GM19455 (cell line): ENCODE data around the gene ANGEL1.

Source experiments
- ATAC-seq: cut with Tn5 transposase; IDR thresholded peaks from one replicate; pipeline ENCODE4 v1.9.1; 2021; ENCODE audit not compliant: unreplicated experiment

Gene ANGEL1, protein sequence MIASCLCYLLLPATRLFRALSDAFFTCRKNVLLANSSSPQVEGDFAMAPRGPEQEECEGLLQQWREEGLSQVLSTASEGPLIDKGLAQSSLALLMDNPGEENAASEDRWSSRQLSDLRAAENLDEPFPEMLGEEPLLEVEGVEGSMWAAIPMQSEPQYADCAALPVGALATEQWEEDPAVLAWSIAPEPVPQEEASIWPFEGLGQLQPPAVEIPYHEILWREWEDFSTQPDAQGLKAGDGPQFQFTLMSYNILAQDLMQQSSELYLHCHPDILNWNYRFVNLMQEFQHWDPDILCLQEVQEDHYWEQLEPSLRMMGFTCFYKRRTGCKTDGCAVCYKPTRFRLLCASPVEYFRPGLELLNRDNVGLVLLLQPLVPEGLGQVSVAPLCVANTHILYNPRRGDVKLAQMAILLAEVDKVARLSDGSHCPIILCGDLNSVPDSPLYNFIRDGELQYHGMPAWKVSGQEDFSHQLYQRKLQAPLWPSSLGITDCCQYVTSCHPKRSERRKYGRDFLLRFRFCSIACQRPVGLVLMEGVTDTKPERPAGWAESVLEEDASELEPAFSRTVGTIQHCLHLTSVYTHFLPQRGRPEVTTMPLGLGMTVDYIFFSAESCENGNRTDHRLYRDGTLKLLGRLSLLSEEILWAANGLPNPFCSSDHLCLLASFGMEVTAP

DNA sequence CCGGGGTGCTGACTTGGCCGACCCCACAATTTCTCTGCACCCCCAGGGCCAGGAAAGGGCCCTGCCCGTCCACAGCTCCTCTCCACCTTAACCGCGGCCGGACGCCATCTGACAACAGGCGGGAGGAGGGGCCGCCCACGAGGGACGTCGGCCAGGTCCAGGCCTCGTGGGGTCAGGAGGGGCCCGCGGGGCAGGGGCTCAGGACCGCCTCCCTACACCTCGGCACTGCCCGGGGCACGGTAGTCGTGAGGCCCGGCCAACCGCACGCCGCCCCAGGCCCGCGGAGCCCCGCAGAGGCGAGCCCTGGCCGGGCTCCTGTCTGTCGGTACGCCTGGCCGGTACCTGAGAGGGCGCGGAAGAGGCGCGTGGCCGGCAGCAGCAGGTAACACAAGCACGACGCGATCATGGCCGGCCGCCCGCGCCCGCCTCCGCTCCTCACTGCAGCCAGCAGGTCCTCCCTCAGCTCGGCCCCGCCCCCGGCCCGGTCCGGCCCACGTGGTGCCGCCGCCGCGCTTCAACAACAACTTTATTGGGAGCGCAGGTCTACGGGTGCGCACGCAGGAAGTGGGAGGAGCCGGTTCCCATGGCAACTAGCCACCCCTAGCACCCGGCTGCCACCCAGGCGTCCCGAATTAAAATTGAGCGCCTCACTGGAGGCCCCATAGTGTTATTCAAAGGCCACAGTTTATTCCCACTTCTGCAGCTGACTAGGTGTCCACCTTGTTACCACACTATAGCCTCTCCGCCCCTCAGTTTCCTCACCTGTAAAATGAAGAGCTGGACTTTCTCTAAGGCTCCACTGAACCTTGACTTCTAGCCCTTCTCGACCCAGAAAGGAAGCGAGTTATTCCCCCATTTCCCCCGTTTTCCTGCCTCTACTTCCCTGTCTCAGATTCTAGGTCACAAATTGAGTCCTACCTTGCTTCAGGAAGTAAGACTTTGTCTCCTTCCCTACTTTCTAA is at the start of gene ANGEL1:
Gene ANGEL1, minus strand, starts transcription at position 461 of the 962 bp plus-strand sequence. Its CDS starts 55 bp downstream, at position 406.
- peak; percentile 85 for ATAC-seq

- no peak for ATAC-seq
Measured at GRCh38 chr14:76861574-76862255, 49.0 kb upstream of the ANGEL1 start.

DNA sequence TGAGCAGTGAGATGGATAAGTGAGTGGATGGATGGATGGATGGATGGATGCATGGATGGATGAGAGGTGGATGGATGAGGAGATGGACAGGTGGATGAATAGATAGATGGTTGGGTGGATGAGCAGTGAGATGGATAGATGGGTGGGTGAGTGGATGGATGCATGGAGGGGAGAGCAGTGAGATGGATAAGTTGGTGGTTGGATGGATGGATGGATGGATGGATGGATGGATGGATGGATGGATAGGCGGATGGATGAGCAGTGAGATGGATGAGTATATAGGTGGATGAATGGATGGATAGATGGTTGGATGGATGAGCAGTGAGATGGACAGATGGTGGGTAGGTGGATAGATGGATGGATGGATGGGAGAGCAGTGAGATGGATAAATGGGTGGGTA is 44.1 kb upstream of the ANGEL1 start:
- ATAC-seq = no peak

DNA sequence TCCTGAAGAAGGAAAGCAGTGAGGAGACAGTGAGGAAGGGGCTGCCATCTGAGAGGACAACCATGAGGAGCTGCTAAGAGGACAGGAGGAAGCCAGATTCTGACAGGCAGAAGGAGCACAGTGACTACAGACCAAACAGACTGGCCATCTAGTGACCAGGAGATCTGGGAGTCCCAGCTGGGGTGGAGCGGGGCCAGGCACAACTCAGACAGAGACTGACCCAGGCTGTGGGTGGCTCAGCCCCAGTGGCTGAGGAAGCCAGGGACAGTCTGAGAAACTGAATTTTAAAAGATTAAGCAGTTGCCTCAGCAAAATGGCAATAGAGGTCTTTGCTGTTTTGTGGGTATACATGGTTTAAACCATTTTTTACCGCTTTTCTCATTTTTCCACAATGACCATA is 42.4 kb upstream of the ANGEL1 start:
- no peak for ATAC-seq

GRCh38 chr14:76848879-76849278 is 36.2 kb upstream of the ANGEL1 start:
- no peak for ATAC-seq

DNA sequence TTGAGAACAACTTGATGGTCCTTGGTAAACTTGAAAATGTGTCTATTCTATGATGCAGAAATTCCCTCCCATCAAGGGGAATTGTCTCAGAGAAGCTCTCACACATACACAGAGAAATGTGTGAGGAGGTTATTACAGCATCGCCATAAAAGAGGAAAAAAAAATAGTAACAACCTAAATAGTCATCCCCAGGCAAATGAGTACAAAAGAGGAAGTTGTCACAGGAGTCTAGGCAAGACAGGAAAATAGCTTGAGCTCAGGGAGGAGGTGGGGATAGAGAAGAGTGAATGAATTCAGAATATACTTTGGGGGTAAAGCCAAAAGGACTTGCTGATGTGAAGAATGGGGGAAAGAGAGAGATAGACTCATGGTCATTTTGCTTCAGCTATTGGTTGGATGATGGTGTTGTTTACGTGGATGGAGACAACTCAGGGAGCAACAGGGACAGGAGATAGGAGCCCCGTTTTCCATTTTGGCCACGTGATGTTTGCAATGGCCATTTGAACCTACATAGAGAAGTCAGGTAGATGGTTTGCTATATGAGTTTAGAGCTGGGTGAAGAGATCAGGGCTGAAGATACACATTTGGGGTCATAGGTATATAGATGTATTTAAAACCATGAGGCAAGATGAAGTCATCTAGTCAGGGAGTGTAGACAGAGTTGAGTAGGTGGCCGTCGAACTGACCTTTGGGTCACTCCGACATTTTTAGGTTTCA is 33.8 kb upstream of the ANGEL1 start:
- no peak for ATAC-seq

DNA sequence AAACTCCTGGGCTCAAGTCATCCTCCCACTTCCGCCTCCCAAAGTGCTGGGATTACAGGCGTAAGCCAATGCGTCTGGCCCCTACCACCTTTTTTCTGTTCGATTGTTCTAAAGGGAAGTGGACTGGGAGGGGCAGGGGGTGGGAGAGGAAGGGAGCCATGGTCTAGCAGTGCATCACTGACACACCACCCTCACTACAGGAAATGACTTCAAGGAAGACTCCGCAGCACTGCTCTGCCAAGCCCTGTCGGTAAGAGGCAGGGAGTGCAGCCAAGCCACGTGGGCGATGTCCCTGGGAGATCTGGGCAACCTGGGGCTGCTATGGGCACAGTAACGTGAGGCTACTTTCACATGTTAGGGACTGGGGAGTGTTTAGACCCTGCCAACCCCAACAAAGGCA is 31.5 kb upstream of the ANGEL1 start:
- no peak for ATAC-seq

- ATAC-seq = no peak
Measured at GRCh38 chr14:76842414-76842813, 29.7 kb upstream of the ANGEL1 start.

GRCh38 chr14:76837524-76837923 is 24.8 kb upstream of the ANGEL1 start:
- no peak for ATAC-seq

DNA sequence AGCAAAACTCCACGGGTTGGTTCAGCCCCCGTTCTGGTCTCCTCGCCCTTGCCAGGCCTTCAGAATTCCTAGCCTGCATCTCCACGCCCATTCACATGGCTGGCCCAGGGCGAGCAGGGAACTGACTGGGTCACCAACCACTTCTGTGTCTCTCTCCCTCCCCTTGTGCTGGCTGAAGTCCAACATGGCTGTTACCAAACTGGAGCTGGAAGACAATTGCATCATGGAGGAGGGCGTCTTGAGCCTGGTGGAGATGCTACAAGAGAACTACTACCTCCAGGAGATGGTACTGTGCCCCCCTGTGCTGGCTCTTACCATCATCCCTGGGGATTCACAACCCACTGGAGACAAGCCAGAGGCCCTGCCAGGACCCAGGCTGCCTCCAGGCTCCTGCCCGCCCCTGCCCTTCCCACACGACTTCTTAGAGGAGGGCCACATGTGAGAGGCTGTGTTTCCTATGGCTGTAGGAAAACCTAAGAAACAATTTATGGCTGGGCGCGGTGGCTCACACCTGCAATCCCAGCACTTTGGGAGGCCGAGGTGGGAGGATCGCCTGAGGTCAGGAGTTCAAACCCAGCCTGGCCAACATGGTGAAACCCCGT is 23.4 kb upstream of the ANGEL1 start:
- ATAC-seq = no peak

- ATAC-seq = no peak
Measured at GRCh38 chr14:76834241-76834661, 21.6 kb upstream of the ANGEL1 start.

DNA sequence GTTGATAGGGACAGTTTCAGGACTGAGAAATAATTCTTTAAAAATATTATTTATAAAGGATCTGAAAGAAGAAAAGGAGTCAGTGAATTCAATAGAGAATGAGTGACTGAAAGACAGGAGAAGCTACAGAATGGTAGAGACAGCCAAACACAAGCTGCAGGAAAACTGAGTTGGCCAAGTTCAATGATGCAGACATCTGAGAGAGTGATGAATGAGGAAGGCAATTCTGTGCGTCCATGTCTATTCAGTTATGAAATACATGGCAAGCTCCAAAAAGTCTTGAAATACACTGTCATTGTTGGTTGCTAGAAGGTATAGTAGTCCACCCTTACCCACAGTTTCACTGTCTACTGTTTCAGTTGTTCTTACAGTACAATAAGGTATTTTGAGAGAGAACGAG is 20.3 kb upstream of the ANGEL1 start:
- no peak for ATAC-seq

GRCh38 chr14:76832503-76832988 is 19.9 kb upstream of the ANGEL1 start:
- no peak for ATAC-seq

- ATAC-seq = no peak
Measured at GRCh38 chr14:76830556-76830955, 17.9 kb upstream of the ANGEL1 start.

DNA sequence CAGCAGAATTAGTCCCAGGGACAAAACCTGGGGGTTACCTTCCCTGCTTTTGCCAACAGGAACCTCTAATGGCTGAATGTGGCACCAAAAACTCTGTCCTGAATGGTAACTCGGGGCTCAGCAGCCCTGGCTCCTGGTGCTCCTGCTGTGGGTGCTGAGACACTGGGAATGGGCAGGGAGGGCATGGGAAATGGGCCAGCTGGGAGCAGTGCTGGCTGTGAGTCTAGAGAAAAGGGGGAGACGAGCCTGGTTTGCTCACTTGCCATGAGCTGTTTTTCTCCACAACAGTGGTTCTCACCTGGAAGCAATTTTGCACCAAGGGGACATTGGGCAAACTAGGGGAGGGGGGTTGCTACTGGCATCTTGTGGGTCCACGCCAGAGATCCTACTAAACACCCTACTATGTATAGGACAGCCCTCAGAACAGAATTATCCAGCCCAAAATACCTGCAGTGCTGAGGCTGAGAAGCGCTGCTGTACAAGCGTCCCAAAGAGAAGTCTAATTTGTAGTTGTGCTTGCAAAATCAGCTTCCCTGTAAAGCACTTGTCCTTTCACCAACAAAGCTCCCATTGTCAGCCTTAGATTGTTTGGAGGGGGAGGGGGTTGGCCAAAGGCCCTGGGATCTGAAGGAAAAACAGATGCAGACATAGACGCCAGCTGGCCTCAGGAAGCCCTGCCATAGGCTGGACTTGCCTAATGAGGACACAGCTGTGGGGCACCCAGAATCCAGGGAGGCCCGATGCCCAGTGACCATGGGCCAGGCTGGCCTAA is 17.2 kb upstream of the ANGEL1 start:
- no peak for ATAC-seq

- ATAC-seq = no peak
Measured at GRCh38 chr14:76829013-76829365, 16.3 kb upstream of the ANGEL1 start.

DNA sequence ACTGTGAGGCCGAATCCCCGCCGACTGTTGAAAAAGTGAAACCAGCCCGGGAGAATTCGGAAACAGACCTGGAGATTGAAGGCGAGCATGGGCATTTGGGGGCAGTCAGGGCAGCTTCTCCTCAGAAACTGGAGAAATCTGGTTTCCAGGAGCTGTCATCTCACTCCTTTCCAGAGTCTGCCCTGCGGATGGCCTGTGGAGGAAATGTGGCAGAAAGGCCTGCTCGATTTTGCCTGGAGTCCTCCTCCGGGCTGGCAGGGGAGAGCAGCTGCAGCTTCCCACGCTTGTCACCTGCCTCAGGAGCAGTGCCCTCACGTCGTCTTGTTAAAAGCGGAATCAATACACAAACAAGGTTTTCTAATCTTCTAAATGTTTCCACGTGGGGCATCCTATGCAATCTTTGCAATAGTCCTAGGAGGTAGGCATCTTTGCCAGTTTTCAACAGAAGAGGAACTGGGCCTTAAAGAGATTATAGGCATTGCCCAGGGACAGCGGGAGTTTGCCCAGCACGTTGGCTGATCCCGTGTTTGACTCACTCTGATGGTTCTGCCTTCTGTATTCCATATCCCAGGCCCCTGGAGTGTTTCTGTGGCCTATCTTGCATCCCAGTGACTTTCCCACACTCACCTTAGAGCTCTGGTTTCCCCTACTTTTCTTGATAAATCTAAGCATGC is 15.8 kb upstream of the ANGEL1 start:
- no peak for ATAC-seq

GRCh38 chr14:76827696-76828296 is 15.1 kb upstream of the ANGEL1 start:
- ATAC-seq = no peak
